Fibroblast of lung (primary cell): ENCODE data around the gene XNDC1N. TPM values are rescaled to one million over a fixed set of nuclear protein-coding genes. Genes with fewer than 3 reads are reported as not detected.

Experiments
- DNase-seq, 2 donors: peaks; one replicate each; pipeline versions ENCODE4 v3.0.0 to v3.0.0-alpha.2; 2010; ENCODE audit warnings: low read depth in 2 of 2
- H2AFZ ChIP-seq: 2 replicates; pipeline ENCODE4 v1.5.1; 2012; ENCODE audit warnings: low read length, control low read depth, inconsistent platforms
- H3K27ac ChIP-seq: 2 replicates; pipeline ENCODE4 v1.5.1; 2011; ENCODE audit warnings: low read length, control low read depth; ENCODE audit not compliant: insufficient read depth
- H3K27me3 ChIP-seq: 2 replicates; pipeline ENCODE4 v1.5.1; 2011; ENCODE audit warnings: mild to moderate bottlenecking, low read length; ENCODE audit not compliant: control insufficient read depth, insufficient read depth
- H3K36me3 ChIP-seq: 2 replicates; pipeline ENCODE4 v1.5.1; 2011; ENCODE audit warnings: low read length; ENCODE audit not compliant: control insufficient read depth, insufficient read depth
- H3K4me1 ChIP-seq: 2 replicates; pipeline ENCODE4 v1.5.1; 2011; ENCODE audit warnings: low read length; ENCODE audit not compliant: control insufficient read depth, insufficient read depth; ENCODE audit errors: extremely low read depth
- H3K4me2 ChIP-seq: 2 replicates; pipeline ENCODE4 v1.5.1; 2011; ENCODE audit warnings: low read length, control low read depth; ENCODE audit not compliant: insufficient read depth; ENCODE audit errors: extremely low read depth
- H3K4me3 ChIP-seq, 4 experiments: fragments of 200-600 bp in 1 of 4; sonication (generic) in 1 of 4; replicated peaks in 1 of 4; 2 replicates each; pipeline ENCODE4 v1.5.1; 2011 to 2016; ENCODE audit warnings: low read length in 4 of 4, low read depth in 3 of 4, mild to moderate bottlenecking in 3 of 4, control low read depth in 2 of 4, inconsistent platforms in 1 of 4, mixed read lengths in 1 of 4; ENCODE audit not compliant: insufficient read depth in 1 of 4; ENCODE audit errors: control extremely low read depth in 1 of 4
- H3K79me2 ChIP-seq: 2 replicates; pipeline ENCODE4 v1.5.1; 2012; ENCODE audit warnings: mild to moderate bottlenecking, low read length, inconsistent platforms; ENCODE audit not compliant: control insufficient read depth, insufficient read depth
- H3K9ac ChIP-seq: 2 replicates; pipeline ENCODE4 v1.5.1; 2011; ENCODE audit warnings: mild to moderate bottlenecking, low read length, control low read depth; ENCODE audit not compliant: insufficient read depth
- H3K9me3 ChIP-seq: 2 replicates; pipeline ENCODE4 v1.5.1; 2012; ENCODE audit warnings: low read depth, low read length; ENCODE audit not compliant: control insufficient read depth, insufficient read depth
- H4K20me1 ChIP-seq: 2 replicates; pipeline ENCODE4 v1.5.1; 2011; ENCODE audit warnings: low read length; ENCODE audit not compliant: control insufficient read depth, insufficient read depth; ENCODE audit errors: extremely low read depth
- EZH2 ChIP-seq: IDR thresholded peaks from 2 replicates; pipeline ENCODE4 v1.5.1; 2012; ENCODE audit warnings: low read length, control low read depth, mild to moderate bottlenecking; ENCODE audit errors: missing control alignments
- polyA plus RNA-seq, 2 donors: library from polyadenylated mRNA; depleted of rRNA in 1 of 2; stranded (reverse) in 1 of 2; unstranded in 1 of 2; fragments of >200 nt; gene quantifications; 2 replicates each; pipeline ENCODE4 v1.2.1, GENCODE V29; 2011 to 2012; ENCODE audit warnings: missing spikeins in 1 of 2
- total RNA-seq: library from RNA; depleted of rRNA; stranded (reverse); fragments of >200 nt; gene quantifications from 2 replicates; pipeline ENCODE4 v1.2.1, GENCODE V29; 2014
- TF ChIP-seq, protein P1 (sequence below), 2 donors: IDR thresholded peaks in 1 of 2; conservative IDR thresholded peaks in 1 of 2; 1 replicate in 1 of 2; 2 replicates in 1 of 2; pipeline ENCODE4 v1.5.1; 2011 to 2012; ENCODE audit warnings: low read length in 2 of 2, control low read depth in 1 of 2, inconsistent platforms in 1 of 2, low read depth in 1 of 2, mild to moderate bottlenecking in 1 of 2

Gene XNDC1N
- total and polyA plus RNA-seq, 2 donors (not counting 1 experiment from before 2014, with no cell fraction given): 3.5 to 5.1 TPM

DNA sequence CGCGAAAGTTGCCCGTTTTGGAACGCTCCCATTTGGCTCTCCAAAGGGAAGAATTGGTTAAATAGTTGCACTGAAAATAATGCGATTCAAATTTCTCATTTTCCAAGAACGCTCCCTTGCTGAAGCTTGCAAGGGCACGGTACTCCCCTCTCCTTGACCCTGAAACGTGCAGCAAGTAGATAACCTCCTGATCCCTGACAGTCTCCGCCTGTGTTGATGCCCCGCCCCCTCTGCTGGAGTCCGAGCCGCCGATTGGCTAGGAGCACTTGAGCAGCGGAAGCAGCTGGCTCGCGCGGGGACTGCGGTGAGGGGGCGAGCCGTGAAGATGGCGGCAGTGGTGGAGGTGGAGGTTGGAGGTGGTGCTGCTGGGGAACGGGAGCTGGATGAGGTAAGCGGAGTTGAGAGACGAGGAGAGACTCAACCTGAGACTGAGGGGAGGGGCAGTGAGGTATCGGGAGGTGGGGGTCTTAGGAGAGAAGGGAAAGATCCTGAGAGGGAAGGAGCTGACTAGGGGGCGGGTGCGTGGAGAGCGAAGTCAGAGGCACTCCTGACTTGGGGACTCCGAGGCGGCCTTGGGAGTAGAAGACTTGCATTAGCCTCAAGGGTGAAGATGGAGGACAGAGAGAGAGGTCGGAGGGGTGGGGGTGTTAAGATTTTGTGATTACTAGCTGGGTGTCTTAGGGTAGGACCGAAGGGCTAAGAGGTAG lies 496 bp upstream of the XNDC1N start, which contains the start of gene RNF121:
Gene RNF121 (plus strand): TSS at position 310 of the 707 bp plus-strand sequence. CDS start 16 bp downstream, at position 326.
- Histone ChIP-seq H3K9ac (peak within 1 kb of the TSS; percentile 74), H3K79me2 (peaks cover 37% of the 10 kb centered on the region), H2AFZ (peak within 1 kb of the TSS; percentile 93), H3K4me3 (peak within 1 kb of the TSS; percentile 72 to 97 (median 94)), H3K27me3 (no peaks in the 10 kb centered on the region), H3K27ac (peak within 1 kb of the TSS; percentile 92), H3K36me3 (no peaks in the 10 kb centered on the region), H4K20me1 (no peaks in the 10 kb centered on the region), H3K9me3 (no peaks in the 10 kb centered on the region), H3K4me1 (peaks cover 3% of the 10 kb centered on the region), H3K4me2 (peak within 1 kb of the TSS; percentile 96)
- DNase-seq: peak; percentile 94 to 95
- TF ChIP-seq, protein P1, sequence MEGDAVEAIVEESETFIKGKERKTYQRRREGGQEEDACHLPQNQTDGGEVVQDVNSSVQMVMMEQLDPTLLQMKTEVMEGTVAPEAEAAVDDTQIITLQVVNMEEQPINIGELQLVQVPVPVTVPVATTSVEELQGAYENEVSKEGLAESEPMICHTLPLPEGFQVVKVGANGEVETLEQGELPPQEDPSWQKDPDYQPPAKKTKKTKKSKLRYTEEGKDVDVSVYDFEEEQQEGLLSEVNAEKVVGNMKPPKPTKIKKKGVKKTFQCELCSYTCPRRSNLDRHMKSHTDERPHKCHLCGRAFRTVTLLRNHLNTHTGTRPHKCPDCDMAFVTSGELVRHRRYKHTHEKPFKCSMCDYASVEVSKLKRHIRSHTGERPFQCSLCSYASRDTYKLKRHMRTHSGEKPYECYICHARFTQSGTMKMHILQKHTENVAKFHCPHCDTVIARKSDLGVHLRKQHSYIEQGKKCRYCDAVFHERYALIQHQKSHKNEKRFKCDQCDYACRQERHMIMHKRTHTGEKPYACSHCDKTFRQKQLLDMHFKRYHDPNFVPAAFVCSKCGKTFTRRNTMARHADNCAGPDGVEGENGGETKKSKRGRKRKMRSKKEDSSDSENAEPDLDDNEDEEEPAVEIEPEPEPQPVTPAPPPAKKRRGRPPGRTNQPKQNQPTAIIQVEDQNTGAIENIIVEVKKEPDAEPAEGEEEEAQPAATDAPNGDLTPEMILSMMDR (conservative IDR thresholded peaks at IDR 0.05 in 1 of 2, IDR thresholded peaks at IDR 0.05 in 1 of 2; ENCODE audit: low read depth in 1 of 2, low read length in 2 of 2): no peak
- TF ChIP-seq EZH2: no peak

DNA sequence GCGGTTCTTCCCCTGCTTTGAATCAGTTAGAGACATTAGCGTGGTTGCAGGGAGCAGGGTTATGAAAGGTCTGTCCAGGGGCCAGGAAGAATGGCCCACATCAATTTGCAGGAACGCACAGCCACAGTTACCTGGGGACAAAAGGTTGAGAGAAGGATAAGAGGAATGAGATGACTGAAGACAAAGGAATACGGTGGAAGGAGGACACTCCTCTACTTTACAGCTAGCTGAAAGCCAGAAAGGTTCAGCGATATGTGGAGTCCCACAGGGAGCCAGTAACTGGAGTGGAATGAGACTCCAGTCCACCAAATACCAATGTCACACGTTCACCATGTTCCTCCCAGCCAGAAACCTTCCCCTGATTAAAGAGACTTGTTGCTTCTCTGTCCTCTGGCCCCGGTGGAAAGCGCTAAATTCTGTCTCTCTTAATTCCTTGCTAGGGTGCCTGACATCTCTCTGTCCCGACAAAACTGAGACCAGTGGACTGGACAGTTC lies 10.7 kb downstream of the XNDC1N start:
- TF ChIP-seq EZH2: no peak
- TF ChIP-seq, protein P1 (conservative IDR thresholded peaks at IDR 0.05 in 1 of 2, IDR thresholded peaks at IDR 0.05 in 1 of 2; ENCODE audit: low read depth in 1 of 2, low read length in 2 of 2): no peak
- no peaks in the 10 kb centered on the region for H3K36me3 ChIP-seq
- no peaks in the 10 kb centered on the region for H3K27me3 ChIP-seq
- no peaks in the 10 kb centered on the region for H4K20me1 ChIP-seq
- H3K27ac ChIP-seq: no peak overlapping the region
- H3K9ac ChIP-seq: no peak overlapping the region
- H3K4me3 ChIP-seq: no peak overlapping the region
- no peak for DNase-seq
- H3K4me2 ChIP-seq: no peak overlapping the region
- H3K9me3 ChIP-seq: no peaks in the 10 kb centered on the region
- no peaks in the 10 kb centered on the region for H3K79me2 ChIP-seq
- no peaks in the 10 kb centered on the region for H3K4me1 ChIP-seq
- H2AFZ ChIP-seq: no peak overlapping the region

DNA sequence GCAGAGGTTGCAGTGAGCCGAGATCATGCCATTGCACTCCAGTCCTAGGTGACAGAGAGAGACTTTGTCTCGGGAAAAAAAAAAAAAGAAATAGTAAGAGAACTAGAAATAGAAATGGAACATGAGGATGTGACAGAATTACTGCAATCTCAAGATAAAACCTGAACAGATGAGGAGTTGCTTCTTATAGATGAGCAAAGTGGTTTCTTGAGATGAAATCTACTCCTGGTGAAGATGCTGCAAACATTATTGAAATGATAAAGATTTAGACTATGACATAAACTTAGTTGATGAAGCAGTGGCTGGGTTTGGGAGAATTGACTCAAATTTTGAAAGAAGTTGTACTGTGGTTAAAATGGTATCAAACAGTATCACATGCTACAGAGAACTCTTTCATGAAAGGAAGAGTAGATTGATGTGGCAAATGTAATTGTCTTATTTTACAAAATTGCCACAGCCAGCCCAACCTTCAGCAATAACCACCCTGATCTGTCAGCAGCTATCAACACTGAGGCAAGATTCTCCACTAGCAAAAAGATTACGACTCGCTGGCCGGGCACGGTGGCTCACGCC lies 13.7 kb downstream of the XNDC1N start:
- Histone ChIP-seq H3K4me3 (no peak overlapping the region), H3K27ac (no peak overlapping the region), H3K4me2 (no peak overlapping the region), H3K79me2 (no peaks in the 10 kb centered on the region), H3K9ac (no peak overlapping the region), H4K20me1 (no peaks in the 10 kb centered on the region), H3K9me3 (no peaks in the 10 kb centered on the region), H3K36me3 (no peaks in the 10 kb centered on the region), H3K27me3 (no peaks in the 10 kb centered on the region), H2AFZ (no peak overlapping the region), H3K4me1 (no peaks in the 10 kb centered on the region)
- DNase-seq: no peak
- no peak for TF ChIP-seq EZH2
- TF ChIP-seq, protein P1 (conservative IDR thresholded peaks at IDR 0.05 in 1 of 2, IDR thresholded peaks at IDR 0.05 in 1 of 2; ENCODE audit: low read depth in 1 of 2, low read length in 2 of 2): no peak
